Peyer's patch (tissue), 4 donors: ENCODE results near the gene CHTF18.

Experiments used
- CTCF ChIP-seq, 6 experiments: fragments of 450-650 bp in 4 of 6; fragments of 200-600 bp in 2 of 6; sonication (generic) in 1 of 6; IDR thresholded peaks; one replicate each; pipeline ENCODE4 v1.5.1; 2017 to 2019; ENCODE audit warnings: antibody characterized with exemption in 6 of 6, mild to moderate bottlenecking in 3 of 6, moderate library complexity in 1 of 6
- POLR2A ChIP-seq, 2 donors: fragments of 450-650 bp; IDR thresholded peaks; one replicate each; pipeline ENCODE4 v1.5.1; 2017; ENCODE audit warnings: antibody characterized with exemption in 2 of 2, mild to moderate bottlenecking in 2 of 2, moderate library complexity in 2 of 2

GRCh38 chr16:839643-840408 lies 51.4 kb downstream of the CHTF18 start:
- TF ChIP-seq CTCF (IDR thresholded peaks at IDR 0.05) = no peak
- TF ChIP-seq POLR2A (IDR thresholded peaks at IDR 0.05) = no peak
